ENCODE measurements around the gene BHLHE41. TPM values are rescaled to one million over a fixed set of nuclear protein-coding genes. Genes with fewer than 3 reads are reported as not detected.

The BHLHE41 gene
- total and polyA plus RNA-seq, 12 donors = 0.33 to 62.9 (median 18.8) TPM

GRCh38 chr12:26092346-26093105, 32.3 kb downstream of the BHLHE41 start:
- intact Hi-C loops (cut with DNase I) = loop anchor here (10.0 kb wide), 2 partner anchors 432 to 562 kb away; no protein-coding TSS in a partner anchor
- WGBS, 4 donors = 75 to 84% (median 80%) methylated on average over 4 of the region's 4 CpGs
- H3K27me3 ChIP-seq = no peaks in the 10 kb centered on the region

GRCh38 chr12:26091822-26092221, 33.0 kb downstream of the BHLHE41 start:
- Histone ChIP-seq H3K9me3 (replicated peaks in 1 of 3) (no peaks in the 10 kb centered on the region), H3K27me3 (no peaks in the 10 kb centered on the region), H3K36me3 (replicated peaks in 1 of 2) (no peaks in the 10 kb centered on the region), H3K4me1 (replicated peaks in 1 of 2) (no peaks in the 10 kb centered on the region), H3K27ac (no peak overlapping the region), H3K4me3 (no peak overlapping the region)
- no peak for DNase-seq
- TF ChIP-seq CTCF (IDR thresholded peaks at IDR 0.05) = no peak
- no peak for TF ChIP-seq POLR2A (IDR thresholded peaks at IDR 0.05)
- intact Hi-C loops (cut with DNase I) = loop anchor here (10.0 kb wide), 2 partner anchors 433 to 563 kb away; no protein-coding TSS in a partner anchor
- 86 to 95% (median 90%) methylated on average over 6 of the region's 6 CpGs for WGBS, 4 donors

More at GRCh38 chr12:26092346-26093105, 32.3 kb downstream of the BHLHE41 start:
- TF ChIP-seq POLR2A (IDR thresholded peaks at IDR 0.05) = no peak
- TF ChIP-seq CTCF (IDR thresholded peaks at IDR 0.05) = no peak
- H3K4me1 ChIP-seq (replicated peaks in 1 of 2) = peaks cover 0 to 4% of the 10 kb centered on the region in 2 donors
- no peak overlapping the region for H3K4me3 ChIP-seq
- H3K27ac ChIP-seq = no peak overlapping the region
- no peaks in the 10 kb centered on the region for H3K9me3 ChIP-seq (replicated peaks in 1 of 3)
- no peaks in the 10 kb centered on the region for H3K36me3 ChIP-seq (replicated peaks in 1 of 2)
- no peak for DNase-seq

GRCh38 chr12:26090836-26091510, 33.9 kb downstream of the BHLHE41 start:
- intact Hi-C loops (cut with DNase I) = loop anchor here (10.0 kb wide), 2 partner anchors 434 to 564 kb away; no protein-coding TSS in a partner anchor
- DNase-seq = no peak
- Histone ChIP-seq H3K4me3 (no peak overlapping the region), H3K36me3 (replicated peaks in 1 of 2) (no peaks in the 10 kb centered on the region), H3K4me1 (replicated peaks in 1 of 2) (no peaks in the 10 kb centered on the region), H3K27ac (no peak overlapping the region), H3K9me3 (replicated peaks in 1 of 3) (no peaks in the 10 kb centered on the region), H3K27me3 (no peaks in the 10 kb centered on the region)
- TF ChIP-seq CTCF (IDR thresholded peaks at IDR 0.05) = no peak
- TF ChIP-seq POLR2A (IDR thresholded peaks at IDR 0.05) = no peak
- WGBS, 4 donors = 85 to 91% (median 87%) methylated on average over 11 of the region's 11 CpGs

DNA sequence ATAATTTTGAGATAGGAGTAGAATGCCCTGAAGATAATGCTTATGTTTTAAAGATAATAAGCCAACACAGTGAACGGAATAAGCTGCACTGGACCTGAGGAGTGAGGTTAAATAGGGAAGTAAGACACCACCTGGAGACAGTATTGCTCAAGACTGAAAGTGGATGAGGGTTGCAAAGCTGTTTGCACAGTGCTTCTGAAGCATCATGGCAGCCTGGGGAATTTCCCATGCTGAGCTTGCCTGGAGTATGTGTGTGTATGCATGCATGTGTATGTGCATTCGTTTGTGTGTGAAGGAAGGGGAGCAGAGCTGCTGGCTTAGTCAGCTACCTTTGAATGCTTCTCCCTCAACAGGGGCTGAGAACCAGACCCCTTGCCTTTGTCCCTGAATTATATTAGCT, 35.8 kb downstream of the BHLHE41 start:
- TF ChIP-seq CTCF (IDR thresholded peaks at IDR 0.05) = no peak
- no peak for TF ChIP-seq POLR2A (IDR thresholded peaks at IDR 0.05)
- WGBS, 4 donors = 68 to 76% (median 71%) methylated on average over 2 of the region's 2 CpGs
- H3K9me3 ChIP-seq (replicated peaks in 1 of 3) = no peaks in the 10 kb centered on the region
- H3K27me3 ChIP-seq = no peaks in the 10 kb centered on the region
- H3K4me1 ChIP-seq (replicated peaks in 1 of 2) = no peaks in the 10 kb centered on the region
- H3K36me3 ChIP-seq (replicated peaks in 1 of 2) = no peaks in the 10 kb centered on the region
- no peak overlapping the region for H3K27ac ChIP-seq
- no peak for DNase-seq
- no peak overlapping the region for H3K4me3 ChIP-seq
- intact Hi-C loops (cut with DNase I) = no loop called here

Data from adrenal gland (tissue), 12 donors.